Lower leg skin (tissue), 4 donors: Measurements from ENCODE around the gene SYCP2. TPM values are rescaled to one million over a fixed set of nuclear protein-coding genes. Genes with fewer than 3 reads are reported as not detected.

ENCODE experiments used
- DNase-seq, 2 donors: peaks; one replicate each; pipeline ENCODE4 v3.0.0-alpha.2; 2019; ENCODE audit warnings: low spot score in 2 of 2
- H3K4me3 ChIP-seq: fragments of 200-600 bp; sonication (generic); 2 replicates; pipeline ENCODE4 v1.5.1; 2017; ENCODE audit warnings: mild to moderate bottlenecking, low read depth; ENCODE audit not compliant: poor library complexity, severe bottlenecking
- POLR2A ChIP-seq, 2 donors: fragments of 450-650 bp; IDR thresholded peaks; one replicate each; pipeline ENCODE4 v1.6.1; 2016 to 2017; ENCODE audit warnings: antibody characterized with exemption in 2 of 2, mild to moderate bottlenecking in 1 of 2, moderate library complexity in 1 of 2
- WGBS, 2 donors: methylation state at CpG; one replicate each; pipeline ENCODE4 v1.1.5; 2018; 5-methylcytosine and 5-hydroxymethylcytosine counted together
- intact Hi-C: fragments of 100-400 bp; cut with DNase I; formaldehyde crosslinking; loops from one replicate; pipeline ENCODE4 v1.15.0; 2023; ENCODE audit warnings: low total_unique reads
- total RNA-seq, 4 donors: library from RNA; depleted of rRNA; stranded (reverse); fragments of >200 nt; gene quantifications; one replicate each; pipeline ENCODE4 v1.1.0, GENCODE V29; 2016
- TF ChIP-seq, protein P1 (sequence below), 3 donors: fragments of 450-650 bp; IDR thresholded peaks; one replicate each; pipeline ENCODE4 v1.5.1; 2016; ENCODE audit warnings: antibody characterized with exemption in 3 of 3, mild to moderate bottlenecking in 3 of 3, moderate library complexity in 2 of 3

Gene SYCP2
- total RNA-seq, 4 donors from 2014 or later: 1.9 to 12.9 (median 2.4) TPM

DNA sequence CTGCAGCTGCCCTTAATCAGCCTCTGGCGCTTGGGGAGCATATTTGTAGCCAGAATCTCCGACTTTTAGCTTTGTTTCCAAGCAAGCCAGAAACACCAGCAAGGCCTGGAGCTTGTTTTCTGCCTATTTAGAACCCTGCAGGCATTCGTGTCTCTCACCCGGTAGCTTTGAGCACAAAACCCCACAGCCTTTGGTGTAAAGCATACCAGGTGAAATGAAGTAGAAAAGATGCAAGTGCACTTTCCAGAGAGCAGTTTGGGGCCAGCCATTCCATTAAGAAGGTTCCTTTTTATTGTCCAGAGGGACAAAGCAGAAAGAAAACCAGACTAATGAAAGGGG lies 7.5 kb upstream of the SYCP2 start:
- peak overlapping the region; percentile 60 for H3K4me3 ChIP-seq
- intact Hi-C loops: no loop called here
- no peak for DNase-seq
- 0% methylated on average over 4 of the region's 4 CpGs for WGBS, 2 donors
- TF ChIP-seq POLR2A (IDR thresholded peaks at IDR 0.05): no peak
- TF ChIP-seq, protein P1, sequence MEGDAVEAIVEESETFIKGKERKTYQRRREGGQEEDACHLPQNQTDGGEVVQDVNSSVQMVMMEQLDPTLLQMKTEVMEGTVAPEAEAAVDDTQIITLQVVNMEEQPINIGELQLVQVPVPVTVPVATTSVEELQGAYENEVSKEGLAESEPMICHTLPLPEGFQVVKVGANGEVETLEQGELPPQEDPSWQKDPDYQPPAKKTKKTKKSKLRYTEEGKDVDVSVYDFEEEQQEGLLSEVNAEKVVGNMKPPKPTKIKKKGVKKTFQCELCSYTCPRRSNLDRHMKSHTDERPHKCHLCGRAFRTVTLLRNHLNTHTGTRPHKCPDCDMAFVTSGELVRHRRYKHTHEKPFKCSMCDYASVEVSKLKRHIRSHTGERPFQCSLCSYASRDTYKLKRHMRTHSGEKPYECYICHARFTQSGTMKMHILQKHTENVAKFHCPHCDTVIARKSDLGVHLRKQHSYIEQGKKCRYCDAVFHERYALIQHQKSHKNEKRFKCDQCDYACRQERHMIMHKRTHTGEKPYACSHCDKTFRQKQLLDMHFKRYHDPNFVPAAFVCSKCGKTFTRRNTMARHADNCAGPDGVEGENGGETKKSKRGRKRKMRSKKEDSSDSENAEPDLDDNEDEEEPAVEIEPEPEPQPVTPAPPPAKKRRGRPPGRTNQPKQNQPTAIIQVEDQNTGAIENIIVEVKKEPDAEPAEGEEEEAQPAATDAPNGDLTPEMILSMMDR (IDR thresholded peaks at IDR 0.05): no peak

DNA sequence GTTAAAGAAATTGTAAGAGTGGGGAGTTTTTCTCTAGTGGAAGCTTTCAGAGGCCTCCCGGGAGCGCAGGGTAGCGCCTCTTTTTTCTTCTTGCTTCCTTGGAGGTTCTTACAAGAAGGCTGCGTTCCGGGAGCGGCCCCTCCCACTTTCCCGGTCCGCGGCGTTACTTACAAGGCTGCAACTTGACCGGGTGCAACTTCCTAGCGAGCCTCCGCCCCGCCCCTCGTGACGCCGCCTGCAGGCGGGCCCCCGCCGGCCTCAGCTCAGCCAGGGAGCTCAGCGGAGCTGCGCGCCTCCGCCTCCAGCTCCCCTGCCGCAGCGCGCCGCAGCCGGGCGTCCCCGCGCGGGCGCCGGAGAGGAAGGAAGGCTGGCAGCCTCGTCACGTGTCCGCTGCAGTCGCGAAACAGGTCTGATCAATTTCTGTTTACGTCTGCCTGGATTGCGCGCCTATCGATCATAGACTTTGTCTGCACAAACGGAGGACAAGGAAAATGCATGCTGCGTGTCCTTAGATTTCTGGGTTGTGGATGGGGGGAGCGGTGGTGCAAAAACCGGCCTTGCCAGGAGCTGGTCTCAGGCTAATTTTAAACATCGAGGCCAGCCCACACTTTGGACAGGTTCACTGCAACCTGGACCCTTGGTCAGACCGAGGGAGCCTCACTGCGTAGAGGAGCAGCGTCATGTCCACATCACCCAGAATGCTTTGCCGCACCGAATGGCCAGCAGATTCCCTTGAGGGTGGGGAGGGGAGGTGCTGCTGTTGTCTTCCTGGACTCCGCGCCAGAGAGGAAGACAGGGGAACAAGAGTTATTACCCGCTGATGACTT lies 6.9 kb upstream of the SYCP2 start, which contains the start of the genes FAM217B and PPP1R3D:
Gene FAM217B (plus strand): TSS at position 261 of the 827 bp plus-strand sequence. CDS start 3,555 bp downstream, outside the sequence.
Gene PPP1R3D (minus strand): TSS at position 177 of the 827 bp plus-strand sequence. CDS start 374 bp downstream, outside the sequence.
- peak within 1 kb of the TSS; percentile 60 for H3K4me3 ChIP-seq
- 0 to 1% methylated on average over 30 to 46 of the region's 57 CpGs for WGBS, 2 donors
- TF ChIP-seq POLR2A (IDR thresholded peaks at IDR 0.05): peak in 1 of 2 donors; percentile 26
- TF ChIP-seq, protein P1 (IDR thresholded peaks at IDR 0.05): no peak
- intact Hi-C loops: no loop called here
- peak; percentile 97 to 99 for DNase-seq

DNA sequence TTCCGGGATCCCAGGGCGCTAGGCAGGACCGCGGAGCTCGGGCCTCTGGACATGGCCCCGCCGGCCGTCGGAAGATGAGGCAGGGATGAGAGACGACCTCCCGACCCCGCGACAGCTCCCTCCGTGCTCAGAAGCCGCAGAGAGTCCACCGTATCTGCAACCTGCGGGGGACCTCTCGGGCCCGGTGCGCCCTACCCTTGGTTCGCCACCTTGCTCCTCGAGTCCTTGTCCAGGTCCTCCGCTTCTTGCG lies 6.4 kb upstream of the SYCP2 start:
- peak overlapping the region; percentile 60 for H3K4me3 ChIP-seq
- TF ChIP-seq, protein P1 (IDR thresholded peaks at IDR 0.05): no peak
- no peak for TF ChIP-seq POLR2A (IDR thresholded peaks at IDR 0.05)
- intact Hi-C loops: no loop called here
- no peak for DNase-seq
- 0 to 1% methylated on average over 8 to 24 of the region's 24 CpGs for WGBS, 2 donors

DNA sequence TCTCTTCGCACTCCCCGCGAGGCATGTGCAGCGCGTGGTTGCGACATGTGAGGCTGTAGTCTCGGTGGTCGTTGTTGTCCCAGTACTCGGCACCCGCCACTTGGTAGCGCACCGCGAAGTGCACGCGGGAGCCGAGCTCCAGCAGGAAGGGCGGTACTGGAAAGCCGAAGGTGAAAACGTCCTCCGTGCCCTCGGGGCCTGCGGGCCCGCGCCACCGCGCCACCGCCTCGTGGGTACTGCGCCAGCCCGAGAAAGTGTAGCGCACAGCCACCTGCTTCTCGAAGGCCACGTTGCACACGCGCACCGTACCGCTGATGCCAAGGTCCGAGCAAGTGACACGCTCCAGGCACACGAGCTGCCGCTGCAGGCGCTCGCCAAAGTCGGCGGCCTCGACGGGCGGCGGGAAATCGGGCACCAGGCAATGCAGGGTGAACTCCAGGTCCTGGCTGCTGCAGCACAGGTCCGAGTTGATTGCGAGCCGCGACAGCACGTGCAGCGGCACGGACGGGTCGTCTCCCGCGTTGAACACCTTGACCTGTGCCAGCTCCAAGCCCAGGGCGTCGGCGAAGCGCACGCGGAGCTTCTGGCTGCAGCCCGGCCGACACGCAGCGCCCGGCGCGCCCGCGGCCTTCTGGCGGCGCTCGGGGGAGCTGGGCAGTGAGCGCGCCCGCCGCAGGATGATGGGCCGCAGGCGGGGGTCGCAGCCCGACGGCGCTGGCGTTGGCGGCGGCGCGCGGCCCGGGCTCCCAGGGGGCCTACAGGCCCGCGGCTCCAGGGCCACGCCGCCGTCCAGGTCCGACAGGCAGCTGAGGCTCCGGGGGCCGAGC lies 5.8 kb upstream of the SYCP2 start:
- 54 to 66% methylated on average over 68 to 88 of the region's 104 CpGs for WGBS, 2 donors

DNA sequence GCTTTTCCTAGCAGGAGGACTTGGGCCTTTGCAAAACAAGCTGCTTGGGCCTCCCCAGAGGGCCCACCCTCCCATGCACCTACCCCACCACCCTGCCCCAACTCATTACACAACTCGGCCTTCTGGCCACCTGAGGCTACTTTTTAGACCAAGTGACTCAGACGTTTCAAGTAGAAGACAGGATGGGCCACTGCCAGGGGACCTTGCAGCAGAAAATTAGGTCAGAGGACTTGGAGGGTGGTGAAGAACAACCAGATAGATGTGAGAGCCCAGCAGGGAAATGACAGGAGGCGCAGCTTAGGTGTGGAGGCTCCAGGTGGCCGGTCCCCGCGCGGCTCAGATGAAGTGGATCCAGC lies 5.2 kb upstream of the SYCP2 start:
- peak in 1 of 2 donors; percentile 88 for DNase-seq
- no peak overlapping the region for H3K4me3 ChIP-seq
- TF ChIP-seq, protein P1 (IDR thresholded peaks at IDR 0.05): no peak
- TF ChIP-seq POLR2A (IDR thresholded peaks at IDR 0.05): no peak
- 71 to 73% methylated on average over 7 of the region's 7 CpGs for WGBS, 2 donors
- intact Hi-C loops: no loop called here

More for the DNA sequence above, 5.8 kb upstream of the SYCP2 start:
- peak overlapping the region; percentile 60 for H3K4me3 ChIP-seq
- DNase-seq: no peak
- intact Hi-C loops: no loop called here
- TF ChIP-seq, protein P1 (IDR thresholded peaks at IDR 0.05): no peak
- TF ChIP-seq POLR2A (IDR thresholded peaks at IDR 0.05): no peak
